ENCODE results near the gene EDNRB. TPM values are rescaled to one million over a fixed set of nuclear protein-coding genes. Genes with fewer than 3 reads are reported as not detected.

Gene EDNRB
- polyA plus RNA-seq, 1 donor (not counting 4 experiments of a cell fraction or from before 2014, with no cell fraction given), result 0.01 TPM

DNA sequence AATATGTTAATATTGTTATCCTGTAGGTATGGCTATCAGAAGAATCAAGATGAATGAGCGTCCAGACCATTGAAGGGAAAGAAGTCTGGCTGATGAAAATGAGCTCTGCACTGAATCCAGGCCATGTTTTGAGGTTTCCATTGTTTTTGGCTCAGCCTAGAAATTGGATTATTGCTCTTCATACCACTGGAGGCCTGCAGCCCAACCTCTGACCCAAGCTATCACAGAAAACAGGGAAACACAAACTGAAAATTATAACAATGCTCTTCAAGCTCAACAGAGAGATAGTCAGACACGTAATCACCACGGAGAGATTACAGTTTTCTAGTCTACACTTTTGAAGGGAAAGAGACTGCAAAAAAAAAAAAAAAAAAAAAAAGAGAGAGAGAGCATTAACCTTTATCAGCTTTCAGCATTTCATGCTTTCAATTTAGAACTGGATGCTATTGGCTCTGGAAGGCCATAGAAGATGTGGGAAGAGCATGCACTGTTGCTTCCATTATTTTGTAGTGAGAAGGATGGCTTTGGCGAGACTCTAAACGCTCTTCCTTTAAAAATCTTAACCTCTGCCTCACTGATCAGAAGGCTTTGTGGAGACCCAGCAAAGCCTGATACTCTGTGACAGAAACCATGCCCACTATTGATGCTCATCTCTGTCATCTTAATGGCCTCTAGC lies 10.8 kb downstream of the EDNRB start:
- DNase-seq (ENCODE audit: low read depth, low spot score) (no peak), FAIRE-seq (no peak)
- Histone ChIP-seq H3K4me2 (ENCODE audit: control insufficient read depth, extremely low read depth, insufficient read depth, low read depth, low read length) (no peak overlapping the region), H4K20me1 (ENCODE audit: control insufficient read depth, extremely low read depth, insufficient read depth, low read length) (no peaks in the 10 kb centered on the region), H3K36me3 (ENCODE audit: control insufficient read depth in 2 of 2, extremely low read depth in 1 of 2, insufficient read depth in 2 of 2, low read length in 2 of 2) (no peaks in the 10 kb centered on the region), H3K9me1 (ENCODE audit: control insufficient read depth, extremely low read depth, insufficient read depth, low read length) (no peaks in the 10 kb centered on the region), H2AFZ (ENCODE audit: control insufficient read depth, low read length) (no peak overlapping the region), H3K9me3 (ENCODE audit: control insufficient read depth, low read depth, low read length) (no peaks in the 10 kb centered on the region), H3K4me1 (ENCODE audit: control insufficient read depth, extremely low read depth, insufficient read depth, low read length) (no peaks in the 10 kb centered on the region), H3K27me3 (ENCODE audit: control insufficient read depth, extremely low read depth, insufficient read depth, low read length) (no peaks in the 10 kb centered on the region), H3K9ac (ENCODE audit: control insufficient read depth, extremely low read depth, insufficient read depth, low read length) (no peak overlapping the region), H3K79me2 (ENCODE audit: control insufficient read depth, insufficient read depth, low read length) (no peaks in the 10 kb centered on the region), H3K4me3 (ENCODE audit: control insufficient read depth in 2 of 3, extremely low read depth in 1 of 3, insufficient read depth in 2 of 3, low read depth in 1 of 3, low read length in 3 of 3) (no peak overlapping the region), H3K27ac (ENCODE audit: control insufficient read depth, insufficient read depth, low read length) (no peak overlapping the region)
- no peak for TF ChIP-seq EZH2 (IDR thresholded peaks at IDR 0.05; ENCODE audit: low read length)
- TF ChIP-seq, protein P1, sequence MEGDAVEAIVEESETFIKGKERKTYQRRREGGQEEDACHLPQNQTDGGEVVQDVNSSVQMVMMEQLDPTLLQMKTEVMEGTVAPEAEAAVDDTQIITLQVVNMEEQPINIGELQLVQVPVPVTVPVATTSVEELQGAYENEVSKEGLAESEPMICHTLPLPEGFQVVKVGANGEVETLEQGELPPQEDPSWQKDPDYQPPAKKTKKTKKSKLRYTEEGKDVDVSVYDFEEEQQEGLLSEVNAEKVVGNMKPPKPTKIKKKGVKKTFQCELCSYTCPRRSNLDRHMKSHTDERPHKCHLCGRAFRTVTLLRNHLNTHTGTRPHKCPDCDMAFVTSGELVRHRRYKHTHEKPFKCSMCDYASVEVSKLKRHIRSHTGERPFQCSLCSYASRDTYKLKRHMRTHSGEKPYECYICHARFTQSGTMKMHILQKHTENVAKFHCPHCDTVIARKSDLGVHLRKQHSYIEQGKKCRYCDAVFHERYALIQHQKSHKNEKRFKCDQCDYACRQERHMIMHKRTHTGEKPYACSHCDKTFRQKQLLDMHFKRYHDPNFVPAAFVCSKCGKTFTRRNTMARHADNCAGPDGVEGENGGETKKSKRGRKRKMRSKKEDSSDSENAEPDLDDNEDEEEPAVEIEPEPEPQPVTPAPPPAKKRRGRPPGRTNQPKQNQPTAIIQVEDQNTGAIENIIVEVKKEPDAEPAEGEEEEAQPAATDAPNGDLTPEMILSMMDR (optimal IDR thresholded peaks at IDR 0.05 in 1 of 3, IDR thresholded peaks at IDR 0.05 in 1 of 3, conservative IDR thresholded peaks at IDR 0.05 in 1 of 3; ENCODE audit: extremely low read depth in 1 of 3, insufficient read depth in 2 of 3, low read length in 3 of 3), result no peak
- dilution Hi-C loops (cut with MboI; ENCODE audit: extremely low pct_ligation_motif_present, low sequenced_read_pairs), result no loop called here

DNA sequence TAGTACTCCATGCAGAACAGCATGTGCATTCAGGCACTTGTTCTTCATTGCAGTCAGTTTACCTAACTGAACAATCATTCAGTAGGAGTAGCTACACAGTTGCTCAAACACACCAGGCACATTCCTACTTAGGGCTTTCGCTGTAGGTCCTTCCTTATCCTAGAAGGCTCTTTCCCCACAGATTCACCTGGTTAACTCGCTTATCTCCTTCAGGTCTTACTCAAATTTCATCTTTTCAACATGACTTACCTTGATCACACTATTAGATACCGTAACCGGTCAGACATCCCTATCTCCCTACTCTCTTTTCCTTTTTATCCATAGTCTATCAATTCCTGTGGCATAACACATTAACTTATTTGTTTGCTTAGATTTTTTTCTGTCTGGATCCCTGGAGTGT lies 14.6 kb downstream of the EDNRB start:
- DNase-seq (ENCODE audit: low read depth, low spot score) (no peak), FAIRE-seq (no peak)
- no peak overlapping the region for H2AFZ ChIP-seq (ENCODE audit: control insufficient read depth, low read length)
- H3K9ac ChIP-seq (ENCODE audit: control insufficient read depth, extremely low read depth, insufficient read depth, low read length), result no peak overlapping the region
- H3K4me1 ChIP-seq (ENCODE audit: control insufficient read depth, extremely low read depth, insufficient read depth, low read length), result no peaks in the 10 kb centered on the region
- no peaks in the 10 kb centered on the region for H3K9me3 ChIP-seq (ENCODE audit: control insufficient read depth, low read depth, low read length)
- TF ChIP-seq EZH2 (IDR thresholded peaks at IDR 0.05; ENCODE audit: low read length), result no peak
- TF ChIP-seq, protein P1 (optimal IDR thresholded peaks at IDR 0.05 in 1 of 3, IDR thresholded peaks at IDR 0.05 in 1 of 3, conservative IDR thresholded peaks at IDR 0.05 in 1 of 3; ENCODE audit: extremely low read depth in 1 of 3, insufficient read depth in 2 of 3, low read length in 3 of 3), result no peak
- no peaks in the 10 kb centered on the region for H3K9me1 ChIP-seq (ENCODE audit: control insufficient read depth, extremely low read depth, insufficient read depth, low read length)
- no peaks in the 10 kb centered on the region for H3K27me3 ChIP-seq (ENCODE audit: control insufficient read depth, extremely low read depth, insufficient read depth, low read length)
- no peak overlapping the region for H3K27ac ChIP-seq (ENCODE audit: control insufficient read depth, insufficient read depth, low read length)
- no peaks in the 10 kb centered on the region for H3K36me3 ChIP-seq (ENCODE audit: control insufficient read depth in 2 of 2, extremely low read depth in 1 of 2, insufficient read depth in 2 of 2, low read length in 2 of 2)
- dilution Hi-C loops (cut with MboI; ENCODE audit: extremely low pct_ligation_motif_present, low sequenced_read_pairs), result no loop called here
- H3K79me2 ChIP-seq (ENCODE audit: control insufficient read depth, insufficient read depth, low read length), result no peaks in the 10 kb centered on the region
- no peaks in the 10 kb centered on the region for H4K20me1 ChIP-seq (ENCODE audit: control insufficient read depth, extremely low read depth, insufficient read depth, low read length)
- no peak overlapping the region for H3K4me3 ChIP-seq (ENCODE audit: control insufficient read depth in 2 of 3, extremely low read depth in 1 of 3, insufficient read depth in 2 of 3, low read depth in 1 of 3, low read length in 3 of 3)
- H3K4me2 ChIP-seq (ENCODE audit: control insufficient read depth, extremely low read depth, insufficient read depth, low read depth, low read length), result no peak overlapping the region
